GM21381 (cell line): ENCODE data around the gene RASA4B.
"Not testable (repeated sequence)": the region's sequence is repeated elsewhere in the genome, so short reads cannot be mapped to it uniquely, and the experiment has no call there.

Source experiments
- ATAC-seq: cut with Tn5 transposase; IDR thresholded peaks from one replicate; pipeline ENCODE4 v1.9.1; 2021; ENCODE audit warnings: mild to moderate bottlenecking, moderate library complexity; ENCODE audit not compliant: unreplicated experiment

Gene RASA4B

DNA sequence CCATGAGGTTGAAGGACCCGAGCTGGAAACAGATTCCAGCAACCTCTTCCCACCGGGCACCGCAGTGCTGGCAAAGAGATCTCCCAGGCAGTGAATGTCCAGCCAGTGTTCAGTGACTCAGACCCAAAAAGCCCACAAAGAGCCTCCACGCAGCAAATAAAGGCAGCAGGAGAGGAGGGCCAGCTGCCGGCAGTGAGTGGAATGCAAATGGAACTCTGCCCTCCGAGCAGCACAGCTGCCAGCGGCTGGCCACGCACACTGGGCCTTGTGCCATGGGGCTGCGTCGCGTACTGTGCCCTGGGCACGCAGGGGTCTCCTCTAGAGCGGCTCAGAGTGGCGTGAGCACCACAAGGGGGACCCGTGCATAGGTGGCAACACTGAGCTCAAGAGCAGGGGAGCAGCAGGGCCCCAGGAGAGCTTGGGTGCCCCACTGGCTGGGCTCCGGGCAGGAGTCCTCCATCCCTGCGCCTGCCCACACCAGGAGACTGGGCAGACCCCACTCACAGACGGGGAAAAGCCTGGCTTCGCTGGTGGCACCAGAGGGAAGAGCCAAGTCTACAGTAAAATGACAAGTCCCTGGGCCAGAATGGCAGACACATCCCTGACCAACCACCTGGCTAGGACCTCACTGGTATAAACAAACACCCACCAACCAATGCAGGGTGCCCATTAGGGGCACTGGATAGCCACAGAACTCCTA lies 42.7 kb downstream of the RASA4B start:
- not testable (repeated sequence) for ATAC-seq

DNA sequence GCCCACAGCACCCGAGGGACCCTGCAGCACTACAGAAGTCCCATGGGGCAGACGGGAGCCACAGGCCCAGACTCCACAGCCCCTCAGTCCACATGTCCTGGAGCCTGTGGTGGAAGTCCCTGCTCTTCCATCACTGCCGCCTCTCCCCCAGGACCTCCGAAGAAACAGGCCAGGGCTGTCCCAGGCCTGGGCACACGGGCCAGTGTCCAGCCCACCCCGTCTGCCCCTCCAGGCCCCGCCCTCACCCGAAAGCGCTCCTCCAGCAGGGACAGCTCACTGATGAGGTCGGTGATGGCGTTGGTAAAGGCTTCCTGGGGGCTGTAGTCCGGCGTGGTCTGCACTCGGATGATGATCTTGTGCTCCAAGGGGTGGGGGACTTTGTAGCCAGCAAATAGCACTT lies 43.5 kb downstream of the RASA4B start:
- not testable (repeated sequence) for ATAC-seq

GRCh38 chr7:102473271-102473991 lies 44.1 kb downstream of the RASA4B start:
- ATAC-seq = no peak

DNA sequence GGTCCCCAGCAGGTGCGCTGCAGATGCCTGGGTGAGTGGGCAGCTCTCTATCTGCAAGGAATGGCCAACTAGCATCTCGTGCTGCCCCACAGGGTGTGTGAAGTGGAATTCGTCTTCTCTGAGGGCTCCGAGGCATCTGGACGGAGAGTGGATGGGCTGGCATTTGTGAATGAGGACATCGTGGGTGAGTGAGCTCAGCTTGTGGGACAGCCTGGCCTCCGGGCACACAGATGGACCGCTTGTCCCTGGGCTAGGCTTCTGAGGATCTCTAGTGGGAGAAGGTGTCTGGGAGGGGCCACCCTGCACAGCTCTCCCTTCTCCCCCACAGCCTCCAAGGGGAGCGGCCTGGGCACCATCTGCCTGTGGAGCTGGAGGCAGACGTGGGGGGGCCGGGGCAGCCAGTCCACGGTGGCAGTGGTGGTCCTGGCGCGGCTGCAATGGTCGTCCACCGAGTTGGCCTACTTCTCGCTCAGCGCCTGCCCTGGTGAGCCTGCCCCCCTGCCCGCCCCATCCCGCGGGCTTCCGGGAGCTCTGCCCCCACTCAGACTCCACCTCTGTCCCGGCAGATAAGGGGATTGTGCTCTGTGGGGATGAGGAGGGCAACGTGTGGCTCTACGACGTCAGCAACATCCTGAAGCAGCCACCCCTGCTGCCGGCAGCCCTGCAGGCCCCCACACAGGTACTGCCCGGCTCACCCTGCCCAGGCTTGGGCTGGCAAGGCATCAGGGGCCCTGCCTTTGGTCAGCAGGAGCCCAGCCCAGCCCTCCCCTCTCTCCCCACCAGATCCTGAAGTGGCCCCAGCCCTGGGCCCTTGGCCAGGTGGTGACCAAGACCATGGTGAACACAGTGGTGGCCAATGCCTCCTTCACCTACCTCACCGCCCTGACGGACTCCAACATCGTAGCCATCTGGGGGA lies 45.2 kb downstream of the RASA4B start:
- ATAC-seq = no peak

GRCh38 chr7:102471791-102472125 lies 45.8 kb downstream of the RASA4B start:
- no peak for ATAC-seq

GRCh38 chr7:102469972-102470825 lies 47.4 kb downstream of the RASA4B start:
- no peak for ATAC-seq

DNA sequence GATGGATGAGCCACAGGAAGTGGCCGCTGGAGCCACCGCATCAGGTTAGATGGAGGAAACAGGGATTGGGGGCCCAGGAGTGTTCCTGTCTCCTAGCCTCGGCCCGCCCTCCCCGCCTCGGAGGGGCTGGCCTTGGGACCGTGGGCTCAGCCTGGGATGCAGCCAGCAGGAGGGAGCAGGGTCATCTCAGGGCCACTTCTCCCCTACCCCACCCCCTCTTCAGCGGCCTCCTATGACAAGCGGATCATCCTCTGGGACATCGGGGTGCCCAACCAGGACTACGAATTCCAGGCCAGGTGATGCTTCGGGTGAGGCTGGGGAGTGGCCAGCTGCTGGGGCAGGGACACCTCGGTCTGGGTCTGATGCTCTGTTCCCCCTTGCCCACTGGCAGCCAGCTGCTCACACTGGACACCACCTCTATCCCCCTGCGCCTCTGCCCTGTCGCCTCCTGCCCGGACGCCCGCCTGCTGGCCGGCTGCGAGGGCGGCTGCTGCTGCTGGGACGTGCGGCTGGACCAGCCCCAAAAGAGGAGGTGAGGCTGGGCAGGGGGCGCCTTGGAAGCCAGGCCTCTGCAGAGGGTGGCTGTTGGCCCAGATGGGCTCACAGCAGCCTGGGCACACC lies 48.1 kb downstream of the RASA4B start:
- no peak for ATAC-seq

DNA sequence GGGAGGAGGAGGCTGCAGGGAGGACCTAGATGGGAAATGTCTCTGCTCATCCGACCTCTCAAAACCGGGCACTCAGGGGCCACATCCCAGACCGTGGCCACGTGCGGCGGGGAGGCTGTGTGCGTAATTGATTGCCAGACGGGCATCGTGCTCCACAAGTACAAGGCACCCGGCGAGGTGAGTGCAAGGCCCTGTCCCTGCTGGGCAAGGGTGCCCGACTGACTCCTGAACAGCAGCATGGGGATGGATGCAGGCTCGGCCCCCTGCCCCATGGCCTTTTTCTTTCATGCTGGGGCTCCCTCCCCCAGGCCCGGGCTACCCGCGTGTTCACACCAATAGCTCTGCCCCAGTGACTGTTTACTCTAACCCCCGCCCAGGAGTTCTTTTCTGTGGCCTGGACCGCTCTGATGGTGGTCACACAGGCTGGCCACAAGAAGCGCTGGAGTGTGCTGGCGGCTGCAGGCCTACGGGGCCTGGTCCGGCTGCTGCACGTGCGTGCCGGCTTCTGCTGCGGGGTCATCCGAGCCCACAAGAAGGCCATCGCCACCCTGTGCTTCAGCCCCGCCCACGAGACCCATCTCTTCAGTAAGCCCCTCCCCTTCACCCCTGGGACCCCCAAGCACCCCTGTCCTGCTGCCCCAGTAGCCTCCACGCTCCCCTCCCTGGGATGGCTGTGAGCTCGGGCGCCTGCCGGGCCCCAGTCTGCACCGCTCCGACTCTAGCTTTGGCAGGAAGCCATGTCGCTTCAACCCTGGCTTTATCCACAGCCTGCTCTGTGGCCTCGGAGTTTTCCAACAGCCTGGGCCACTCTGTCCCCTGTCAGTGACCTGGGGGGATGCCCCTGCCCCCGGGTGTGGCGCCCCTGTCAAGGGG lies 48.9 kb downstream of the RASA4B start:
- ATAC-seq = no peak

- no peak for ATAC-seq
These were observed 49.7 kb downstream of the RASA4B start for GRCh38 chr7:102467581-102468477.

GRCh38 chr7:102466097-102466496 lies 51.5 kb downstream of the RASA4B start:
- ATAC-seq = no peak

GRCh38 chr7:102464577-102465280 lies 52.8 kb downstream of the RASA4B start, which contains the start of the genes ALKBH4 and LRWD1:
Gene ALKBH4, minus strand, starts transcription at chr7:102464863. Its CDS starts 27 bp downstream, at chr7:102464836.
Gene LRWD1, plus strand, starts transcription at chr7:102464984. Its CDS starts 97 bp downstream, at chr7:102465081.
- ATAC-seq = peak; percentile 95

- ATAC-seq = no peak
These were observed 53.6 kb downstream of the RASA4B start for GRCh38 chr7:102463841-102464576.

DNA sequence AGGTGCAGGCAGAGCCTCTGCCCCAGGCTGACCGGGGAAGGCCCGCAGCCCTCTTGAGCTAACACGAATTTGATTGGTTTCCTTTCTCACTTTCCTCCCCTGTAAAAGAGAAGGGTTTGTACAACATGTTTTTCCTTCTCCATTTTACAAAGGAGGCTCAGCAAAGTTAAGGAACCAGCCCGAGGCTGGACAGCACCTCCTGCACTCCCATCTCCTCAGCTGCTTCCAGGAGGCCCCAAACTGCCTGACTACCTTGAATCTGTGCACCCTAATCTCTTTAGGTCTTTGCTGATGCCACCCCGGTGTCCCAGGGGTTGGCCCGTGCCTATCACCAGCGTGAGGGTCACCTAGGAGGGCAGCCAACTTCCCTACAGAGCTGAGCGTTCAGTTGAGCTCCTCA lies 57.1 kb downstream of the RASA4B start:
- ATAC-seq = no peak

- no peak for ATAC-seq
These were observed 58.2 kb downstream of the RASA4B start for GRCh38 chr7:102459221-102459844.

GRCh38 chr7:102457352-102457924 lies 60.1 kb downstream of the RASA4B start:
- no peak for ATAC-seq

GRCh38 chr7:102456327-102456726 lies 61.2 kb downstream of the RASA4B start:
- ATAC-seq = no peak
